Measurements from ENCODE around the gene PCNT. TPM values are rescaled to one million over a fixed set of nuclear protein-coding genes. Genes with fewer than 3 reads are reported as not detected.
"Not testable (repeated sequence)": the region's sequence is repeated elsewhere in the genome, so short reads cannot be mapped to it uniquely, and the experiment has no call there.

Gene PCNT
- total RNA-seq, 1 donor from 2014 or later = 14.0 TPM

DNA sequence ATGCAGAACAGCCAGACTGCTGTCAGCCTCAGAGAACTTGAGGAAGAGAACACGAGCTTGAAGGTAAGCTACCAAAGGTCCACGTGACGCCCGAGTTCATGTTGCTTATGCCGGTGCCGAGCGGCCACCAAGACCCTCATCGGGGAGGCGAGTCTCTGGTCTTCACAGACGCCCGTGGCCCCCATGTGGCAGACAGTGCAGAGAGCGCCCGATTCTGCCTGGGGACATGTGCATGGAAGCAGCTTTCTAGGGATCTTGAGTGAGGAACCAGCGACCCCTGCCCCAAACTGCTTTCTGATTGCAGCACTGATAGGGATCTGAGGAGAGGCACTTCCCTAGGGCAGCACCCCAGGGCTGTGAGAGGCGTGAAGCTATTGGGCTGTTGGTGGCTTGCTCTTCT is 78.5 kb downstream of the PCNT start:
- no peak for DNase-seq (ENCODE audit: low read depth in 2 of 2)

- not testable (repeated sequence) for DNase-seq (ENCODE audit: low read depth in 2 of 2)
Measured at GRCh38 chr21:46403234-46403811, 79.4 kb downstream of the PCNT start.

DNA sequence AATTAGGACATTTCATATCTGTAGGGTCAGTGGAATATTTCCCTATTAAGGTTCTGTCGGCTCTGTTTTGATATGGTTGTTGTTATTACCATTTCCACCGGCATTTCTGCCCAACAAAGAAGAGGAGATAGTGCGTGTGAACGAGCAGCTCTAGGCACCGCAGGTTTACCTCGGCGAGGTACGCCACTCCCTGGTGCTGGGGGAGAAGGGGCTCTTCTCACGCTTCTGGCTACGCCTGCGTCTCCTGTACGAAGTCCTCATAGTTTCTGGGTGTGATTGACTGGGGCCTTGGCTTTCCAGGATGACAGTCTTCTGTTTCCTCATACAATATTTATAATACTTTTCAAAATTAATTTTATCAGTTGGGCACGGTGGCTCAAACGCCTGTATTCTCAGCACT is 80.3 kb downstream of the PCNT start:
- no peak for DNase-seq (ENCODE audit: low read depth in 2 of 2)

GRCh38 chr21:46406001-46406400 is 82.0 kb downstream of the PCNT start:
- no peak for DNase-seq (ENCODE audit: low read depth in 2 of 2)

DNA sequence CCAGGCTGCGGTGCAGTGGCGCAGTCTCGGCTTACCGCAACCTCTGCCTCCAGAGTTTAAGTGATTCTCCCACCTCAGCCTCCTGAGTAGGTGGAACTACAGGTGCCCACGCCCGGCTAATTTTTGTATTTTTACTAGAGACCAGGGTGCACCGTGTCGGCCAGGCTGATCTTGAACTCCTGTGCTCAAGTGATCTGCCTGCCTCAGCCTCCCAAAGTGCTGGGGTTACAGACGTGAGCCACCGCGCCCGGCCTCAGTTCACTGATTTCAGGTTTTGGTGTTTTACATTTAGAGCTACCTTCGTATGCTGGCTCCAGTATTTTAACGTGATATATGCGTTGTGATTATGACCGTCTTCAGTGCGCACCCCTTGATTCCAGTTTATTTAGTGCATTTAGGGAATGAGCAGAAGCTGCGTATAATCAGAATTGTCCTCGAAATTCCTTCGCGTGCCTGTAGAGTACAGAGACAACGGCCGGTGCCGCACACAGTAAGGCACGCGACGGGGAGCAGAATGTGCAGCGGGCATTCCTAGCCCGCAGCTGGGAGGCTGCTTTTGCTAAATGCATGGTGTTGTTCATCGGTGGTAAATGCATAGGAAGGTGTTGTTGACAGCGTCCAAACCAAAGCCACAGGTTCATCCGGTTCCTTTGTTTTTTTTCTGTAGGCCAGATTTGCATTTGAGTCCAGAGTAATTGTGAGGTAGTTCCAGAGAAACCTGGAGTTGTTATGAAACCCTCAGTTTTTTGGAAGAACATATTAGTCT is 85.9 kb downstream of the PCNT start:
- DNase-seq (ENCODE audit: low read depth in 2 of 2) = no peak

DNA sequence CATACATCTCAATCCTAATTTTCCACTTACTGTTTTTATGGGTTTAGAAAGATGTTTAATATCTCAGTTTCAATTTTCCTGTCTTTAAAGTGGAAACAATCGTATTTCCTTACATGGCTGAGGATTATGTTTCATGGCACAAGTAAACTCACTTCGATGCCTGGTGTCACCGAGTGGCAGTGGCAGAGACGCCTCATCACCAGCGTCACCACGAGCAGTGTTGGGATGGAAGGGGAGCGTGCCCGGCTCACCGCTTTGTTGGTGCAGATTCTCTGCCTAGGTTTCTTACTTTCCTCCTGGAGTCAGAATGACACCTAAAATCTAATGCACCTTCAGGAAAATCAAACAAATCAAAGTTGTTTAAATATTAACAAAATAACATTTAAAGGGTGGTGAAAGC is 86.6 kb downstream of the PCNT start:
- DNase-seq (ENCODE audit: low read depth in 2 of 2) = no peak

DNA sequence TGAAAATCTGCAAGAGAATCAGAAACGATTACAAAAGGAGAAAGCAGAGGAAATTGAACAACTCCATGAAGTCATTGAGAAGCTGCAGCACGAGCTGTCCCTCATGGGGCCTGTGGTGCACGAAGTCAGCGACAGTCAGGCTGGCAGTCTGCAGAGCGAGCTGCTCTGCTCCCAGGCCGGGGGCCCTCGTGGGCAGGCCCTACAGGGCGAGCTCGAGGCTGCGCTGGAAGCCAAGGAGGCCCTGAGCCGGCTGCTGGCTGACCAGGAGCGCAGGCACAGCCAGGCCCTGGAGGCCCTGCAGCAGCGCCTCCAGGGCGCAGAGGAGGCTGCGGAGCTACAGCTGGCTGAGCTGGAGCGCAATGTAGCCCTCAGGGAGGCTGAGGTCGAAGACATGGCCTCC is 87.3 kb downstream of the PCNT start:
- DNase-seq (ENCODE audit: low read depth in 2 of 2) = no peak

- no peak for DNase-seq (ENCODE audit: low read depth in 2 of 2)
Measured at GRCh38 chr21:46411691-46412090, 87.7 kb downstream of the PCNT start.

DNA sequence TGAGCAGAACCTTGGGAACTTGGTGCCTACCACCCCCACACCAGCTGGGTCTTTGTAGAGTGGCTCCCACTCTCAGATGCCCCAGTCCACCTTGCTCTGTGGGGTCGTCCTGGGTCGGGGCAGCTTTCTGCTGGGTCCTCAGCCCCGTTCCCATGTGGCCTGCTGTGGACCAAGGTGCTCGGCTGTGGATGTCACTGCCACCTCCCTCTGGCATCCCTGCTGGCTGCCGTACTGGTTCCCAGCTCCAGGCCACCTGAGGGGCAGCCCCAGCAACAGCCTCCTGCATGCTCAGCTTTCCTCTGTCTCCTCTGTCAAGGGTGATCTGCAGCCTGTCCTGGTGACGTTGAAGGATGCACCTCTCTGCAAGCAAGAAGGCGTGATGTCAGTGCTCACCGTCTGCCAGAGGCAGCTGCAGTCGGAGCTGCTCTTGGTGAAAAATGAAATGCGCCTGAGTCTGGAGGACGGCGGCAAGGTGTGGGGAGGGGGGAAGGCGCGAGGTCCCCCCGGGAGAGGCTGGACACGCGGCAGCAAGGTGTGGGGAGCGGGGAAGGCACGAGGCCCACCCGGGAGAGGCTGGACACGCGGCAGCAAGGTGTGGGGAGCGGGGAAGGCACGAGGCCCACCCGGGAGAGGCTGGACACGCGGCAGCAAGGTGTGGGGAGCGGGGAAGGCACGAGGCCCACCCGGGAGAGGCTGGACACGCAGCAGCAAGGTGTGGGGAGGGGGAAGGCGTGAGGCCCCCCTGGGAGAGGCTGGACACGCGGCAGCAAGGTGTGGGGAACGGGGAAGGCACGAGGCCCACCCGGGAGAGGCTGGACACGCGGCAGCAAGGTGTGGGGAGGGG is 88.8 kb downstream of the PCNT start:
- DNase-seq (ENCODE audit: low read depth in 2 of 2) = no peak

DNA sequence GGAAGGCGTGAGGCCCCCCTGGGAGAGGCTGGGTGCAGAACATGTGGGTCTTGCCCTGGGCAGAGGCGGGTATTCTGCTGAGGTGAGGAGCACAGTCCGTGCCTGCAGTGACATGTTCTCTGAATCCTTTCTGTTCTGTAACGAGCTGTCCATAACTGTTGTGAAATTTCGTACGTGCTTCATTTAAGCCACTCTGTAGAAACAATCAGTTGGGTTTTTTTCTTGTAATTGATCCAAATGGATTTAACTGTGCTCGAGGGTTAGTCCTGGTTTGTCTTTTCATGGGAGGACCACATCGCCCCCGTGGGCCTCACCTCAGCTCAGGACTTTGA is 89.4 kb downstream of the PCNT start:
- DNase-seq (ENCODE audit: low read depth in 2 of 2) = no peak

DNA sequence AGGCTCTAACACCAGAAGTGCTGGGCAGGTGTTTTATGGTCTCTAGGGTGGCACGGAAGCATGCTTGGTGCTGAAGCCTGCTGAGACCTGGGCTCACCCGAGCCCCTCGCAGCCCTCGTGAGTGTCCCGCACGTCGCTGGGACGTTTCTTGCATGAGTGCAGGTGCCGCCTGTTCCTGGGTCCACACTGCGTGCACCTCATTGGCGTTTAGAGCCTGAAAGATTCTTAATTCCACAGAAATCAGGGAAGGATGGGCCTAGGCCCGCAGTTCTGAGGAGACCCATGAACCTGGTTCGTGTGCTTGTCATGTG is 91.0 kb downstream of the PCNT start:
- no peak for DNase-seq (ENCODE audit: low read depth in 2 of 2)

DNA sequence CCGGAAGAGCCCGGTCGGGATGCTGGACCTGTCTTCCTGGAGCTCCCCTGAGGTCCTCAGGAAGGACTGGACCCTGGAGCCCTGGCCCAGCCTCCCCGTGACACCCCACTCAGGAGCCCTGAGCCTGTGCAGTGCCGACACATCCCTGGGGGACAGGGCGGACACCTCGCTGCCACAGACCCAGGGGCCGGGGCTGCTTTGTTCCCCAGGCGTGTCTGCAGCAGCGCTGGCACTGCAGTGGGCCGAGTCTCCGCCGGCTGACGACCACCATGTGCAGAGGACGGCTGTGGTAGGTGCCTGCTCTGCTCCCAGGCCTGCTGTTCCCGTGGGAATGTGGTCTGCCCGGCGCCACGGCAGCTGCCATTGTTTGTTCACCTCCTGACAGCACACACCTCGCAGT is 92.6 kb downstream of the PCNT start:
- no peak for DNase-seq (ENCODE audit: low read depth in 2 of 2)

GRCh38 chr21:46418265-46418946 is 94.5 kb downstream of the PCNT start:
- DNase-seq (ENCODE audit: low read depth in 2 of 2) = no peak

DNA sequence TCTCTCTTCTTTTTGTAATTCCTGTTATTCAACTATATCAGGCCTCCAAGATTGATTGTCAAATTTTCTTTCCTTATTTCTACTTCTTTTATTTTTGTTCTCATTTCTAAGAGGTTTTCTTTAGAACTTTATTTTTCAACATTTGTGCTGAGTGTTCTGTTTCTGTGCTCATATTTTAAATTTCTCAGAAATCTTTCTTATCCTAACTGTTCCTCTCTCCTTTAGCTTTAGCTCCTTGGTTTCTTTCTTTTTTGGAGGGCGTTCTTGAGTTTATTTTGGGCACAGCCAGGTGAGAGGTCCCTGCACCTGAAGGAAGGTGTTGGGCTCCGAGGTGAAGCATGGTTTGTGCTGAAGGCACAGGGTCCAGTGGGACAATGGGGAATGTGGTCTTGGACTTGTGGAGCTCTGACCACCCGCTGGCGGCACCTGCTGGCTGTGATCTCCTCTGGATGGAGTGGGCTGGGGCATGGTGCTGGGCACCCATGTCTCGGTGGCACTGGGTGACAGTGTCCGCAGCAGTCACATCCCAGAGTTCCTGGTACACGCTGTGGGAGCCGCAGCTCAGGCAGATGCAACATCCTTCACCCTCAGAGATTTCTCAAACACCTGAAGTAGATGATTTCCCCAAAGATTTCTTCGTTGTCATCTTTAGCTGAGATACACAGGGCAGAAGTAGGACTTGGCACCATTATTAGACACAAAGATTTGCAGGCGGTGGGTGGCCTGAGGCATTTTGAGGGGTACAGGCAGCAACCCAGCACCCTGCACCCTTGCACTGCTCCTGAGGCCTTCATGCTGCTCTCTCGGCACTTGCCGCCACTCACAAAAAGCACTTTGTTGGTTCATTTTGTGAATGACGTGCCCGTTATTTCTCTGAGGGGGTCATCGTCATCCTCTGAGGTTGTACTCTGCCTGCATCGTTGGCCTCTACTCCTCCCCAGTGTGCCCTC is 96.6 kb downstream of the PCNT start:
- DNase-seq (ENCODE audit: low read depth in 2 of 2) = peak in 1 of 2 donors; percentile 13

GRCh38 chr21:46421191-46421750 is 97.3 kb downstream of the PCNT start:
- no peak for DNase-seq (ENCODE audit: low read depth in 2 of 2)

DNA sequence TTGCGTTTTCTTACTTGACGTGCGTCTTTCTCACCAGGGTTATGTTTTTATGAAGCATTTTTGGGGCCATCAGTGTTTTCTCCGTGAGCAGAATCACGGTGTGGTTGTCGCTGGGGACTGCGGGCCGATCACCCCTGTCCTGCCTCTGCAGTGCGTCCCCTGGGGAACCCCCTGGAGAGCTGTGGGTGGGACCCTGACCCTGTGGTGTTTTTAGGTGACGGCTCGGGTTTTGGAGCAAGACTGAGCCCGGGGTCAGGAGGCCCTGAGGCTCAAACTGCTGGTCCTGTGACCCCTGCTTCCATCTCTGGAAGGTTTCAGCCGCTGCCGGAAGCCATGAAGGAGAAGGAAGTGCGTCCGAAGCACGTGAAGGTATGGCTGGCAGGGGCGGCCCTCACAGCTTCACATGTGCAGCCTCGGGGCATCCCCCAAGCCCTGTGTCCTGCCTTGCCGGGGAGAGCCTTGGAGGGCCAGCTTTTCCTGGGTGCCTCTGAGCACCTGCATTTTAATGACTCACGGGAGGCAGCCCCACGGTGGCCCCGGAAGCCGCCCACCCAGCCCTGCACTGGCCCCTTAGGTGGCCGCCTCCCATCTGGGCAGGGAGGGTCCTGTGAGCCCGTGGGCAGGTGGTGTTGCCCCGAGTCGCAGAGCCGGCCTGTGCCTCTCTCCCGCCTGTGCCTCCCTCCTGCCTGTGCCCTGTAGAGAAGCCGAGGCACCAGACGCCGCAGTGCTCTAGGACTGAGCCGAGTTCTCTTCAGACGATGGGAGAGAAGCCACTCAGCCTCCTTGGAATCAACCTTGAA is 98.0 kb downstream of the PCNT start:
- DNase-seq (ENCODE audit: low read depth in 2 of 2) = no peak

DNA sequence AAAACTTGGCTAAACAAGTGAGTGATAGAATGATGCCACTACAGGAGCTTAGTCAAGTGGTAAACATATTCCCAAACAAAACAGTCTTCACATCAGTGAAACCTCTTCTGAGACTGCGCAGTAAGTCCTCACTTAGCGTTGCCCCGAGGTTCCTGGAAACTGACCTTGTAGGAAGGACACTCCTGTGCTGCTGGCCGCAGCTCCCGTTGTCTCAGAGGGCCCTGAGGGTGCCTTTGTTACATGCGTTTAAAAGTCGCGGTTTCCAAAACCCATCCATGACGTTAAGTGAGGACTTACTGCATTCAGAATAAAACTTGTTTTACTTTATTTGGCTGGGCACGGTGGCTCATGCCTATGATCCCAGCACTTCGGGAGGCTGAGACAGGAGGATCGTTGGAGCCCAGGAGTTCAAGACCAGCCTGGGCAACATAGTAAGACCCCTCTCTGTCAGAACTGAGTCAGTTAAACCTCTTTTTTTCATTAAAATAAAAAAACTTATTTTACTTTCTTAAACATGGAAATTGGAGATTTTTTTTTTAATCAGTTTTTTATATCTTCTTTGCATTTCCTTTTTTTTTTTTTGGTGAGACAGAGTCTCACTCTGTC is 98.8 kb downstream of the PCNT start:
- DNase-seq (ENCODE audit: low read depth in 2 of 2) = no peak

- no peak for DNase-seq (ENCODE audit: low read depth in 2 of 2)
Measured at GRCh38 chr21:46423546-46424038, 99.6 kb downstream of the PCNT start.

GRCh38 chr21:46424039-46424591 is 100.2 kb downstream of the PCNT start:
- no peak for DNase-seq (ENCODE audit: low read depth in 2 of 2)
